ENCODE measurements around the gene KRT71. TPM values are rescaled to one million over a fixed set of nuclear protein-coding genes. Genes with fewer than 3 reads are reported as not detected.
A peak's percentile ranks its signal among the peaks of the same experiment; 100 is the strongest.

Gene KRT71
- total RNA-seq, 2 experiments from 2014 or later = not detected

GRCh38 chr12:52566847-52567291 is 13.9 kb upstream of the KRT71 start:
- H3K27ac Mint-ChIP-seq = no peak overlapping the region
- ChIA-PET CTCF (no interaction called here), POLR2A (no interaction called here)
- H3K9me3 Mint-ChIP-seq = no peaks in the 10 kb centered on the region
- H3K9me3 ChIP-seq (ENCODE audit: control insufficient read depth in 1 of 2, insufficient read depth in 1 of 2, low read length in 2 of 2) = no peaks in the 10 kb centered on the region
- H3K27ac ChIP-seq (ENCODE audit: low read depth in 1 of 2, low read length in 2 of 2) = peak overlapping the region in 1 of 2 donors; percentile 9
- H3K36me3 ChIP-seq (ENCODE audit: insufficient read depth, low read length) = no peaks in the 10 kb centered on the region
- ATAC-seq (ENCODE audit: poor library complexity) (peak; percentile 21), DNase-seq (peak in 5 of 14 experiments; percentile 8 to 85 (median 58))
- intact Hi-C loops (cut with DNase I, micrococcal nuclease) = no loop called here
- peaks cover 4 to 11% of the 10 kb centered on the region in 2 experiments for H3K27me3 ChIP-seq (ENCODE audit: control insufficient read depth in 1 of 2, insufficient read depth in 2 of 2, low read length in 2 of 2)
- TF ChIP-seq CTCF (IDR thresholded peaks at IDR 0.05) = no peak
- no peaks in the 10 kb centered on the region for H3K4me1 Mint-ChIP-seq (ENCODE audit: low read depth)
- H3K4me1 ChIP-seq (ENCODE audit: insufficient read depth, low read length) = no peaks in the 10 kb centered on the region
- peaks cover 25% of the 10 kb centered on the region for H3K27me3 Mint-ChIP-seq
- no peak overlapping the region for H3K4me3 ChIP-seq (ENCODE audit: low read length)
- H3K36me3 Mint-ChIP-seq (ENCODE audit: low read depth) = no peaks in the 10 kb centered on the region
- H3K4me3 Mint-ChIP-seq = no peak overlapping the region

GRCh38 chr12:52564582-52564981 is 11.6 kb upstream of the KRT71 start:
- no peak overlapping the region for H3K27ac ChIP-seq (ENCODE audit: low read depth in 1 of 2, low read length in 2 of 2)
- ChIA-PET CTCF (no interaction called here), POLR2A (no interaction called here)
- Mint-ChIP-seq H3K4me1 (ENCODE audit: low read depth) (no peaks in the 10 kb centered on the region), H3K27ac (no peak overlapping the region), H3K27me3 (peaks cover 34% of the 10 kb centered on the region), H3K36me3 (ENCODE audit: low read depth) (no peaks in the 10 kb centered on the region), H3K9me3 (no peaks in the 10 kb centered on the region), H3K4me3 (no peak overlapping the region)
- intact Hi-C loops (cut with DNase I, micrococcal nuclease) = no loop called here
- DNase-seq (no peak), ATAC-seq (ENCODE audit: poor library complexity) (no peak)
- peaks cover 0 to 16% of the 10 kb centered on the region in 2 experiments for H3K27me3 ChIP-seq (ENCODE audit: control insufficient read depth in 1 of 2, insufficient read depth in 2 of 2, low read length in 2 of 2)
- H3K4me3 ChIP-seq (ENCODE audit: low read length) = no peak overlapping the region
- no peaks in the 10 kb centered on the region for H3K9me3 ChIP-seq (ENCODE audit: control insufficient read depth in 1 of 2, insufficient read depth in 1 of 2, low read length in 2 of 2)
- no peaks in the 10 kb centered on the region for H3K36me3 ChIP-seq (ENCODE audit: insufficient read depth, low read length)
- H3K4me1 ChIP-seq (ENCODE audit: insufficient read depth, low read length) = no peaks in the 10 kb centered on the region
- TF ChIP-seq CTCF (IDR thresholded peaks at IDR 0.05) = no peak

- no peaks in the 10 kb centered on the region for H3K4me1 Mint-ChIP-seq (ENCODE audit: low read depth)
- CTCF ChIA-PET = no interaction called here
- POLR2A ChIA-PET = no interaction called here
Measured at GRCh38 chr12:52561880-52562449, 9.0 kb upstream of the KRT71 start.

More at GRCh38 chr12:52561880-52562449, 9.0 kb upstream of the KRT71 start:
- TF ChIP-seq CTCF (IDR thresholded peaks at IDR 0.05) = no peak
- peaks cover 3% of the 10 kb centered on the region for H3K4me1 ChIP-seq (ENCODE audit: insufficient read depth, low read length)
- Mint-ChIP-seq H3K27me3 (peaks cover 31% of the 10 kb centered on the region), H3K27ac (no peak overlapping the region), H3K36me3 (ENCODE audit: low read depth) (no peaks in the 10 kb centered on the region), H3K4me3 (no peak overlapping the region), H3K9me3 (no peaks in the 10 kb centered on the region)
- no peak overlapping the region for H3K4me3 ChIP-seq (ENCODE audit: low read length)
- no peak for DNase-seq
- no peaks in the 10 kb centered on the region for H3K36me3 ChIP-seq (ENCODE audit: insufficient read depth, low read length)
- H3K27me3 ChIP-seq (ENCODE audit: control insufficient read depth in 1 of 2, insufficient read depth in 2 of 2, low read length in 2 of 2) = peaks cover 2 to 16% of the 10 kb centered on the region in 2 experiments
- ATAC-seq (ENCODE audit: poor library complexity) = no peak
- H3K9me3 ChIP-seq (ENCODE audit: control insufficient read depth in 1 of 2, insufficient read depth in 1 of 2, low read length in 2 of 2) = no peaks in the 10 kb centered on the region
- intact Hi-C loops (cut with DNase I, micrococcal nuclease) = no loop called here
- no peak overlapping the region for H3K27ac ChIP-seq (ENCODE audit: low read depth in 1 of 2, low read length in 2 of 2)

All from CD4-positive, alpha-beta T cell (primary cell).